ENCODE results near the gene NUBP2.

DNA sequence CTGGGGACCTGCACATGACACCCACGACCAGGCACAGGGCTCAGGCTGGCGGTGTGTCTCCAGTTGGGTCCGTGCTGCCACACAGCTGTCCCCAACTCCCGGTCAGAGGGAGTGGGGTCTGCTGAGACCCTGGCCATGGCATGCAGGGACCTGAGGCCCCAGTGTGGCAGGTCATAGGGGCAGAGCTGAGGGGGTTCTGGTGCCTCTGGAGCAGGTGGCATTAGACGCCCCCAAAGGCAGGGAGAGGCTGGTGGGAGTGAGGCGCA, 4.2 kb downstream of the NUBP2 start:
- TF ChIP-seq CTCF (IDR thresholded peaks at IDR 0.05; ENCODE audit: low read depth, low read length, missing input control) (no peak), YY1 (IDR thresholded peaks at IDR 0.05) (no peak), REST (IDR thresholded peaks at IDR 0.05) (no peak)

Data from liver (tissue), 2 donors.